K562 (cell line): ENCODE data around the gene GFI1B. TPM values are rescaled to one million over a fixed set of nuclear protein-coding genes. Genes with fewer than 3 reads are reported as not detected.
A peak's percentile ranks its signal among the peaks of the same experiment; 100 is the strongest.

Experiments used
- BRF2 ChIP-seq: IDR thresholded peaks from 3 replicates; pipeline ENCODE4 v1.6.1; 2011; ENCODE audit warnings: borderline replicate concordance, mild to moderate bottlenecking; ENCODE audit not compliant: insufficient read length, insufficient read depth
- C11orf30 ChIP-seq: fragments of 450-650 bp; IDR thresholded peaks from 2 replicates; pipeline ENCODE4 v1.6.1; 2016; ENCODE audit warnings: low read depth, mild to moderate bottlenecking
- CBX1 ChIP-seq: sonication (generic); IDR thresholded peaks from 2 replicates; pipeline ENCODE4 v1.6.1; 2016; ENCODE audit warnings: antibody characterized with exemption, low read depth, mild to moderate bottlenecking
- DEAF1 ChIP-seq: fragments of 450-650 bp; formaldehyde crosslinking; IDR thresholded peaks from 2 replicates; pipeline ENCODE4 v1.4.0; 2020; ENCODE audit warnings: mild to moderate bottlenecking, moderate library complexity
- DMBX1 ChIP-seq: fragments of 250-450 bp; sonication (Bioruptor Pico); IDR thresholded peaks from 2 replicates; pipeline ENCODE4 v1.8.0; 2022; ENCODE audit warnings: inconsistent platforms, mild to moderate bottlenecking, moderate library complexity, borderline replicate concordance
- FOSL1 ChIP-seq: fragments of 200-800 bp; sonication (Bioruptor generic); conservative IDR thresholded peaks from 2 replicates; pipeline ENCODE4 v1.6.1; 2016; ENCODE audit warnings: missing genetic modification characterization, missing compliant biosample characterization
- HDAC2 ChIP-seq: fragments of 450-650 bp; IDR thresholded peaks from 2 replicates; pipeline ENCODE4 v1.6.1; 2016; ENCODE audit warnings: mild to moderate bottlenecking
- HLTF ChIP-seq: fragments of 450-650 bp; IDR thresholded peaks from 2 replicates; pipeline ENCODE4 v1.6.1; 2016
- HMGN3 ChIP-seq: IDR thresholded peaks from 2 replicates; pipeline ENCODE4 v1.6.1; 2011; ENCODE audit warnings: borderline replicate concordance, low read depth, mild to moderate bottlenecking, mixed read lengths, low read length; ENCODE audit not compliant: insufficient read length; ENCODE audit errors: extremely low read depth
- JUND ChIP-seq, 2 experiments: IDR thresholded peaks; 2 replicates in 1 of 2; 3 replicates in 1 of 2; pipeline ENCODE4 v1.6.1; 2011; ENCODE audit warnings: borderline replicate concordance in 2 of 2, low read depth in 2 of 2, low read length in 2 of 2, improper control_type of control experiment in 1 of 2, missing biosample characterization in 1 of 2, missing genetic modification characterization in 1 of 2, missing genetic modification reagents in 1 of 2
- KLF13 ChIP-seq: fragments of 450-650 bp; IDR thresholded peaks from 2 replicates; pipeline ENCODE4 v1.6.1; 2016; ENCODE audit warnings: missing genetic modification characterization, low read depth, mild to moderate bottlenecking, missing compliant biosample characterization, moderate library complexity, borderline replicate concordance
- RBFOX2 ChIP-seq: fragments of 200-400 bp; formaldehyde crosslinking; IDR thresholded peaks from 2 replicates; pipeline ENCODE4 v1.6.1; 2017; ENCODE audit warnings: low read depth, mild to moderate bottlenecking, low read length, moderate library complexity
- RNF2 ChIP-seq: sonication (generic); IDR thresholded peaks from 2 replicates; pipeline ENCODE4 v1.6.1; 2016
- SREBF2 ChIP-seq: sonication (generic); formaldehyde crosslinking; IDR thresholded peaks from 2 replicates; pipeline ENCODE4 v1.4.0; 2020; ENCODE audit warnings: mild to moderate bottlenecking, missing genetic modification reagents
- TEAD1 ChIP-seq, 2 experiments: fragments of 450-650 bp in 1 of 2; sonication (generic) in 1 of 2; formaldehyde crosslinking; IDR thresholded peaks; 2 replicates each; pipeline versions ENCODE4 v1.4.0 to v1.8.0; 2020 to 2022; ENCODE audit warnings: mild to moderate bottlenecking in 2 of 2, missing genetic modification reagents in 1 of 2
- ZBTB17 ChIP-seq: fragments of 450-650 bp; formaldehyde crosslinking; IDR thresholded peaks from 2 replicates; pipeline ENCODE4 v1.4.0; 2020; ENCODE audit warnings: mild to moderate bottlenecking
- ZNF184 ChIP-seq: sonication (generic); formaldehyde crosslinking; IDR thresholded peaks from 2 replicates; pipeline ENCODE4 v1.5.0; 2020; ENCODE audit warnings: missing genetic modification reagents
- ZNF449 ChIP-seq: fragments of 250-450 bp; sonication (Bioruptor Pico); IDR thresholded peaks from 2 replicates; pipeline ENCODE4 v1.8.0; 2022; ENCODE audit warnings: moderate library complexity, mild to moderate bottlenecking, inconsistent platforms
- ZNF583 ChIP-seq: fragments of 250-450 bp; sonication (Bioruptor Pico); IDR thresholded peaks from 2 replicates; pipeline ENCODE4 v1.4.0; 2020
- ZNF780A ChIP-seq: fragments of 250-450 bp; sonication (Bioruptor Pico); IDR thresholded peaks from 2 replicates; pipeline ENCODE4 v1.5.0; 2021; ENCODE audit warnings: mild to moderate bottlenecking
- polyA plus RNA-seq, 8 experiments: library from polyadenylated mRNA; depleted of rRNA in 4 of 8; stranded (reverse) in 5 of 8; unstranded in 3 of 8; fragments of >200 nt; fragmentation: Nextera tagmentation in 2 of 8; fragmentation: Illumina TruSeq in 1 of 8; extraction: Ambion mirVana in 2 of 8; extraction: Trizol in 1 of 8; gene quantifications; 2 replicates each; pipeline versions ENCODE4 v1.2.1 to v1.2.3, GENCODE V29; 2011 to 2014; ENCODE audit warnings: inconsistent platforms in 1 of 8, missing spikeins in 1 of 8
- total RNA-seq, 7 experiments: library from RNA; depleted of rRNA in 6 of 7; stranded (reverse); fragments of >200 nt in 6 of 7; fragmentation: Illumina TruSeq in 2 of 7; extraction: Trizol in 2 of 7; gene quantifications; 2 replicates each; pipeline versions ENCODE4 v1.2.1 to v1.2.3, GENCODE V29; 2011 to 2021; ENCODE audit warnings: low replicate concordance in 1 of 7
- TF ChIP-seq, protein P1 (sequence below), 2 experiments: fragments of 450-650 bp; conservative IDR thresholded peaks; 2 replicates each; pipeline ENCODE4 v1.6.1; 2017; ENCODE audit warnings: mild to moderate bottlenecking in 2 of 2, moderate library complexity in 2 of 2
- TF ChIP-seq, protein P2 (sequence below): sonication (generic); formaldehyde crosslinking; IDR thresholded peaks from 2 replicates; pipeline ENCODE4 v1.8.0; 2022; ENCODE audit warnings: missing genetic modification reagents, mild to moderate bottlenecking, borderline replicate concordance

The GFI1B gene
- total and polyA plus RNA-seq, 9 of the 15 experiments (the other 6 are each of a cell fraction or from before 2014, with no cell fraction given): 8.0 to 75.7 (median 34.5) TPM

DNA sequence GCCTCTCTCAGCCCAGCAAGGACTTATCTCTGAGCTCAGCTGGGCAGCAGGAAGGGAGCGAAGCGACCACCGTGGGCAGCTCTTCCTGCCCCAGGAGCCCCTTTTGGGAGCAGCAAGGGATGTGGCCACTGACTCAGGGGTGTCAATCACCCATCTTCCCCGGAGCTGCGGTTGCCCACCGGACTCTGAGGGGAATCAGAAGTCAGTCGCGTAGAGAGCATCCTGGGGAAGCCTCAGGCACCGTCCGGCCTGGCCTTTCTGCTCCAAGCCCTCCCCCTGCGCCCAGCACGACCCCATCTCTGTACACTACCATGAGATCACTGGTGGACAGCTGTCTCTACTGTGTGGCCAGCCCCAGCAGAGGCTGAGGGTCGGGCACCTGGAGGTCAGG lies 24.6 kb downstream of the GFI1B start (continued):
- TF ChIP-seq TEAD1 (CRISPR knock-in tag; IDR thresholded peaks at IDR 0.05) (0 out of 4 replicates have a peak, but pooled peaks of 1 of the 2 experiments have one; percentile 5), DEAF1 (CRISPR knock-in tag) (no peak), KLF13 (no peak), RNF2 (peak; percentile 26; the same call in 1 of the 2 replicates), DMBX1 (peak; percentile 90), ZNF583 (no peak), RBFOX2 (no peak), FOSL1 (tag) (no peak), ZNF780A (CRISPR knock-in tag) (no peak), SREBF2 (no peak), HLTF (no peak), C11orf30 (no peak), JUND (IDR thresholded peaks at IDR 0.05; ENCODE audit: borderline replicate concordance, low read depth, low read length) (no peak), JUND (tag; IDR thresholded peaks at IDR 0.05; ENCODE audit: borderline replicate concordance, low read depth, low read length) (peak; percentile 22; the same call in 1 of the 3 replicates), ZNF184 (CRISPR knock-in tag) (no peak), CBX1 (no peak), HMGN3 (peak; percentile 33), ZNF449 (0 out of 2 replicates have a peak, but pooled peaks have one; percentile 8), ZBTB17 (CRISPR knock-in tag) (no peak), HDAC2 (no peak), BRF2 (no peak)
- TF ChIP-seq, protein P1, sequence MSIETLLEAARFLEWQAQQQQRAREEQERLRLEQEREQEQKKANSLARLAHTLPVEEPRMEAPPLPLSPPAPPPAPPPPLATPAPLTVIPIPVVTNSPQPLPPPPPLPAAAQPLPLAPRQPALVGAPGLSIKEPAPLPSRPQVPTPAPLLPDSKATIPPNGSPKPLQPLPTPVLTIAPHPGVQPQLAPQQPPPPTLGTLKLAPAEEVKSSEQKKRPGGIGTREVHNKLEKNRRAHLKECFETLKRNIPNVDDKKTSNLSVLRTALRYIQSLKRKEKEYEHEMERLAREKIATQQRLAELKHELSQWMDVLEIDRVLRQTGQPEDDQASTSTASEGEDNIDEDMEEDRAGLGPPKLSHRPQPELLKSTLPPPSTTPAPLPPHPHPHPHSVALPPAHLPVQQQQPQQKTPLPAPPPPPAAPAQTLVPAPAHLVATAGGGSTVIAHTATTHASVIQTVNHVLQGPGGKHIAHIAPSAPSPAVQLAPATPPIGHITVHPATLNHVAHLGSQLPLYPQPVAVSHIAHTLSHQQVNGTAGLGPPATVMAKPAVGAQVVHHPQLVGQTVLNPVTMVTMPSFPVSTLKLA (conservative IDR thresholded peaks at IDR 0.05): no peak
- TF ChIP-seq, protein P2, sequence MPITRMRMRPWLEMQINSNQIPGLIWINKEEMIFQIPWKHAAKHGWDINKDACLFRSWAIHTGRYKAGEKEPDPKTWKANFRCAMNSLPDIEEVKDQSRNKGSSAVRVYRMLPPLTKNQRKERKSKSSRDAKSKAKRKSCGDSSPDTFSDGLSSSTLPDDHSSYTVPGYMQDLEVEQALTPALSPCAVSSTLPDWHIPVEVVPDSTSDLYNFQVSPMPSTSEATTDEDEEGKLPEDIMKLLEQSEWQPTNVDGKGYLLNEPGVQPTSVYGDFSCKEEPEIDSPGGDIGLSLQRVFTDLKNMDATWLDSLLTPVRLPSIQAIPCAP: no peak
